A549 (cell line): ENCODE data around the gene FSD2.

Experiments
- CBX8 ChIP-seq: fragments of 200-600 bp; sonication (generic); IDR thresholded peaks from 2 replicates; pipeline ENCODE4 v1.6.1; 2016
- MAZ ChIP-seq: fragments of 150-350 bp; IDR thresholded peaks from 2 replicates; pipeline ENCODE4 v1.6.1; 2014; ENCODE audit warnings: antibody characterized with exemption, low read depth, low read length, borderline replicate concordance

- no peak for TF ChIP-seq CBX8
- no peak for TF ChIP-seq MAZ
Measured at GRCh38 chr15:82749951-82750830, 55.7 kb downstream of the FSD2 start.
